Left renal cortex interstitium (tissue), 4 donors: Measurements from ENCODE around the gene PPP6R2. TPM values are rescaled to one million over a fixed set of nuclear protein-coding genes. Genes with fewer than 3 reads are reported as not detected.
"Not testable (repeated sequence)": the region's sequence is repeated elsewhere in the genome, so short reads cannot be mapped to it uniquely, and the experiment has no call there.

Source experiments
- DNase-seq, 4 donors: peaks; one replicate each; pipeline ENCODE4 v3.0.0-alpha.2; 2013; ENCODE audit warnings: low read depth in 4 of 4, low spot score in 2 of 4, missing footprints in 1 of 4
- polyA plus RNA-seq, 4 donors: library from polyadenylated mRNA; unstranded; fragments of 120-200 nt; gene quantifications; one replicate each; pipeline ENCODE4 v1.2.1, GENCODE V29; 2013; ENCODE audit not compliant: insufficient read length in 4 of 4

The PPP6R2 gene
- polyA plus RNA-seq, 4 donors: 33.0 to 61.1 (median 46.3) TPM

DNA sequence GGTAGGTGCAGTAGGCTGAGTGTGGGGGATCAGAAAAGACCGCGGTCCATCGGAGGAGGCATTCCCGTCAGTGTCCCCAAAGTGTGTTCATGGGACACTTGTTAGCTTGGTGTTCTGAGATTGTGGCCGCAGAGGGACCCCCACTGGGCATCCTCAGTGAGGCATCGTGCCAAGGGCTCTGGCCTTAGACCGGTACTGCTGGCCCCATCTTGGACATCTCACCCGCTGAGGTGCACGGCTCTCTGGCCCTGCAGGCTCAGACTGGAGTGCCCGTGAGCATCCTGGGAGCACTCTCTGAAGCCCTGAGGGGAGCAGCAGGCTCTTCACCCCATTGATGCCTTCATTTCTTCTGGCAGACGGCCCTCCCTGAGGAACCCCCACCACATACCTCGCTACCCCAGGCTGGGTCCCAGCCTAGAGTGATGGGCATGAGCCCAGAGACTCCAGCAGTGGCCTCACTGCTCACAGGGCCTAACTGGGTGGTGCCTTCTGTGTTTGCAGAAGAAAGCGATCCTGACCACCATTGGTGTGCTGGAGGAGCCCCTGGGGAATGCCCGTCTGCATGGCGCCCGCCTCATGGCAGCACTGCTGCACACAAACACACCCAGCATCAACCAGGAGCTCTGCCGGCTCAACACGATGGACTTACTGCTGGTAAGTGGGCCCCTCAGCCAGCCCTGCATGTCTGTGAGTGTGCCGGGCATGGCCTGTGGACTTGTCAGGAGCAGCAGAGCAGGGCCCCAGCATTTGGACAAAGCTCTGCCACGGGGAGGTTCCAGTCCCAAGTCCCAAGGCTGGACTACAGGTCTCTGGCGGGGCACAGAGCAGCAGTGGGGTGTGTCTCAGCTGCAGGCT lies 80.1 kb downstream of the PPP6R2 start:
- DNase-seq: no peak

DNA sequence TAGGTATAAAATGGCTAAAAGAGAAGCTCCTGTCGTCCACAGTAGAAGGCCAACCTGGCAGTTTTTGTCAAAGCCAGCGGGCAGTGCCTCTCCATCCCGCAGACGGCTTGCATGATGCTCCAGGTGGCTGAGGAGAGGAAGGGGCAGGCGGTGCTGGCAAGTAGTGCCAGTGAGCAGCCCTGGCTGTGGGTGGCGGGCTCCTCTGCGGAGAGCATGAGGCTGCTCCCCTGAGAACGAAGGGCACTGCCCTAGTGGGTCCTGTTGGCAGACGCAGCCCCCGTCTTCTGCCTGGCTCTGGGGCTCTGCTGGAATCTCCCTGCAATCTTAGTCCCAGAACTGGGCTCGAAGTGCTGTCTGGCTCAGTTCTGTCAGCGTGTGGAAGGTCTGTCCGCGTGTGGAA lies 80.8 kb downstream of the PPP6R2 start:
- DNase-seq: no peak

DNA sequence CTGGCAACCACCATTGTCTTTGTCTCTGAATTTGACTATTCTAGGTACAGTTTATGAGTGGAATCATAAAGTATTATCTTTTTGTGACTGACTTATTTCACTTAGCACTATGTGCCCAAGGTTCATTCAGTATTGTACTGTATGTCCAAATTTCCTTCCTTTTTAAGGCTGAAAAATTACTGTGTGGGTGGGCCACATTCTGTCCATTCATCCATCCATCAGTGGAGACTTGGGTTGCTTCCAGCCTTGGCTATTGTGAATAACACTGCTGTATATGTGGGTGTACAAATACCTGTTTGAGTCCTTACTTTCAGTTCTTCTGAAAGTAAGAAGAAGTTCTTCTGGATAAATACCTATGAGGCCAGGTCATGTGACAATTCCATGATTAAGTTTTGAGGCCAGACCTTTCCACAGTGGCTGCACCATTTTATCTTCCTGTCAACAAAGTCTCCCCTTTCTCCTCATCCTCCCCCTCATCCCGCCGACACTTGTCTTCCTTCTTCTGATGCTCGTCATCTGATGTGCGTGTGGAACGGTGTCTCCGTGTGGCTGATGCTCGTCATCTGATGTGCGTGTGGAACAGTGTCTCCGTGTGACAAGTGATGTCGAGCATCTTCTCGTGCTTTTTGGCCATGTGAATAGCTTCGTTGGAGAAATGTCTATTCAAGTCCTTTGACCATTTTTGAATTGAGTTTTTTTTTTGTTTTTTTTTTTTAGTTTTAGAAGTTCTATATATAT lies 82.2 kb downstream of the PPP6R2 start:
- no peak for DNase-seq

DNA sequence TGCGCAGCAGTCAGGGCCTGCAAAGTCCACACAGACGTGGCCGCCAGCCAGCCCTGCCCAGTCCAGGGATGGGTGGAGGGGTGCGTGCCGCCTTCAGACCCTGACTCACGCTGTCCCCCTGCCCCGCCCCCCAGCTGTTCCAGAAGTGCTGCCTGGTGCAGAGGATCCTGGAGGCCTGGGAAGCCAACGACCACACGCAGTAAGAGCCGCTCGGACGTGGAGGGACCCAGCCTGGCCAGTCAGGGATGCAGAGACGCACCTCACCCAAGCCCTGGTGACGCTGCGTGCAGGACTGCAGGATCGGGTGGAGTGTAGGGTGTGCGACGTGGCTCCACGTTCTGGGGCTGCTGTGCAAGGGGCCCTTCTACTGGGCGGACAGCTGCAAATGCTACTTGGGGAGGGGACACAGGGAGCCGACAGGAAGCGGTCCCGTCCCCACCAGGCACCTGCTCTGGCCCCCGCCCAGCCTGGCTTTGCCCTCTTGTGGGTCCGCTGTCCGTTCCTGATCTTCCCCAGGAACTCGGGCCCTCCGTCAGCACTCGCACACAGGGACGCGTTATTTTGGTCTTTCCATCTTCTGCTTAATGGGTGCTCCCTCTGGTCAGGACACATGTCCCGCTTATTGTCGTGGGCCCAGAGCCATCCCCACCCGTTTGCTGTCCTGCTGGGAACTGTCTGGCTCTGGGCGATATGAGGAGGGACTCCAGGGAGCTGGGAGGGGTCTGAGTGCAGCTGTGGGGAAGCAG lies 89.2 kb downstream of the PPP6R2 start:
- no peak for DNase-seq

DNA sequence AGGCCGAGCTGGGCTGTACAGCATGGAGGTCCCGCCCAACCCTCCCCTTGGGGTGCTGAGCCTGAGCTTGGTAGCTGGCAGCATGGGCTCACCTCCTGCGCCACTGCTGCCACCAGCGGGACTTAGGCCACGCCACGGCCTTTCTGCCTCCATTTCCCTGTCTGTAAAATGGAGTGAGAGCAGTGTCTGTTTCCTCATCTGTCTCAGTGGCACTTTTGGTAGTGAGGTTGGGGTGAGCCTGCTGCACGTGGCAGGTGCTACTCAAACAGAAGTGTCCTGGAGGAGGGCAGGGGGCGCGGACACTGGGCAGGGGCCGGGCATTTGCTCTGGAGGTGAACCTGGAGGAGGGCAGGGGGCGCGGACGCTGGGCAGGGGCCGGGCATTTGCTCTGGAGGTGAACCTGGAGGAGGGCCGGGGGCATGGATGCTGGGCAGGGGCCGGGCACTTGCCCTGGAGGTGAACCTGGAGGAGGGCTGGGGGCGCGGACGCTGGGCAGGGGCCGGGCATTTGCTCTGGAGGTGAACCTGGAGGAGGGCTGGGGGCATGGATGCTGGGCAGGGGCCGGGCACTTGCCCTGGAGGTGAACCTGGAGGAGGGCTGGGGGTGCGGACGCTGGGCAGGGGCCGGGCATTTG lies 89.9 kb downstream of the PPP6R2 start:
- DNase-seq: not testable (repeated sequence)

DNA sequence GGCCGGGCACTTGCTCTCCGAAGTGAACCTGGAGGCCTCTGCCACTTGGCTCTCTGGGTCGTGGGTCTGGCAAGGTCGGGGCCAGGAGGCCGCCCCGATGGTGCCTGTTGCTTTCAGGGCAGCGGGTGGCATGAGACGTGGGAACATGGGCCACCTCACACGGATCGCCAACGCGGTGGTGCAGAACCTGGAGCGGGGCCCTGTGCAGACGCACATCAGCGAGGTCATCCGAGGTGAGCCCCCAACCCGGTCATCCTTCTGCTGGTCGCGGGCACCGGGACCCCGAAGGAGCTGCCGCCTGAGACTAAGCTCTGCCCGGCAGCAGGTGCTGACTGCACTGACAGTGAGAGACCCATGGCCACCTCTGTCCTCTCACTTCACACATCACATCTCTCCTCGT lies 91.7 kb downstream of the PPP6R2 start:
- DNase-seq: no peak

DNA sequence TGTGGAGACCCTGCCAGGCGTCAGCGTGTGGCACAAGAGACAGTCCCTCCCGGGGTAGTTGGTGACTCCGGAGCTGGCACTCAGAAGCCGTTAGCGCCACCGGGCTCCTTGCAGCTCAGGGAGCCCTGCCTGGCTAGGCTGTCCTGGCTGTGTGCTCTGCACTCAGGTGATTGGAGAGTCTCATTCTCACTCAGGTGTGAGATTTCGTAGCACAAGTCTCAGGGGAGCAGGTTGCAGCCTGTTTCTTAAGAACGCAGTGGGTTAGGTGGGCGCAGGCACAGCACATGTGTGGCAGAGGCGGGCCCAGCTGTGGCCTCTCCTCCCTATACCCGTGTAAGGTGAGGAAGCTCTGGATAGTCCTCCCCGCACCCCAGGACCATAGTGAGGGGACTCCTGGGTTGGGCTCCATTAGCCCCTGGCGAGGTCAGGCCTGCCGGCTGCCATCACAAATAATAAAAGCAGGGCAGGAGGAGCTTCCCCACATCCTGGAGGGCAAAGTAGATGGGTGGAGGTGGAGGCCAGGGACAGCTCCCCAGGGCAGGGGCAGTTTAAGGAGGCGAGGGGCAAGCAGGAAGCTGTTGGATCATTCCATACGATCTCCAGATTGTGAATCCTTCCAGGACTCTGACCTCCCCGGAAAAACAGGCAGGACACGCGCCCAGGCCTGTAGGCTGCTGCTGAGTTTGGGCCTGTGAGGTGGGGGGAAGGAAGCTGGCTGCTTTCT lies 92.3 kb downstream of the PPP6R2 start:
- DNase-seq: no peak

DNA sequence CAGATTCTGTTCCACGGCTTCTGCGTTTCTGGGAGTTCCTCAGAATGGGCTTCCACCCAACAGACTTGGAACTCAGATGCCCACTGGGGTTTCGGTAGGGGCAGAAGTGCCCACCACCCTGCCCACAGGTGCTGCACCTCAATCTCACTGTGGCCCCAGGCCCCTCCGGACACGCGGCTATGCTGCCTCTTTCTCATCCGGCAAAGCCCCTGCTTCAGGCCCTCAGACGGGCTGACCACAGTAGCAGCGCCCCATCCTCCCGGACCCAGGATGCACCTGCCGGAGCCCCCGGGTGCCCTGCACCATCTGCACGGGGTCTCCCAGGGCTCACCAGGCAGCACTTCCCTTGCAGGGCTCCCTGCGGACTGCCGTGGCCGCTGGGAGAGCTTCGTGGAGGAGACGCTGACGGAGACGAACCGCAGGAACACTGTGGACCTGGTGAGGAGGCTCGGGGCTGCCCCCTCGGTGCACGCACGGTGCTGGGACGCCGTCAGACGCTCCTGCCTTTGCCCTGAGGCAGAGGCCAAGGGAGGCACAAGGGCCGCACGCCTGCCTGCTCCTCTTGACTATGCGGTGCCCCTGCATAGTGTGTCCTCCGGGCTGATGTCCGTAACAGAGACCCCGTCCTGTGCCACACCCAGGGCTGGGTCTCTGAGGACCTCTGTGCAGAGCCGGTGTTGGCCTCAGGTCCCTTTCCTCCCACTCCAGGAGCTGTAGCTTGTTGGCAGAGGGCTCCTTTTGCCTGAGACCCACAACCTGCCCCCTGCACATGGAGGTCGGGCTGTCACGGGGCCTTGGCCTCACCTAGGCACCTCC lies 93.1 kb downstream of the PPP6R2 start:
- DNase-seq: no peak

DNA sequence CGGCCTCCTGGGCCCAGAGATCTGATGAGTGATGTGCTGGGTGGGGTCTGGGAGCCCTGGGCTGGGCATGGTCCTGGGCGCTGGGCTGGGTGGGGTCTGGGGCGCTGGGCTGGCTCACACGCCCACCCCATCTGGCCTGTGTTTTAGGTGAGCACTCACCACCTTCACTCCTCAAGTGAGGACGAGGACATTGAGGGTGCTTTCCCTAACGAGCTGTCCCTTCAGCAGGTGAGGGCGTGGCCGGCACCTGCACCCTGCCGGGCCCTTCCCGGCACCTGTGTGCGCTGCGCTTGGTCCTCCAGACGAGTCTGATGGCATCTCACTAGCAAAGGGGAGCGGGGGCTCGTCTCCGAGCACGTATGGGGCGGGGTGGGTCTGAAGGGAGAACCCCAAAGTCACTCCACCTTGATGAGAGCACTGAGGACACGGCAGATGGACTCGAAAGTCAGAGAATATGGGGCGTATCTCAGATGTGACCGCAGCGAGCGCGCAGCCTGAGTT lies 93.8 kb downstream of the PPP6R2 start:
- no peak for DNase-seq

DNA sequence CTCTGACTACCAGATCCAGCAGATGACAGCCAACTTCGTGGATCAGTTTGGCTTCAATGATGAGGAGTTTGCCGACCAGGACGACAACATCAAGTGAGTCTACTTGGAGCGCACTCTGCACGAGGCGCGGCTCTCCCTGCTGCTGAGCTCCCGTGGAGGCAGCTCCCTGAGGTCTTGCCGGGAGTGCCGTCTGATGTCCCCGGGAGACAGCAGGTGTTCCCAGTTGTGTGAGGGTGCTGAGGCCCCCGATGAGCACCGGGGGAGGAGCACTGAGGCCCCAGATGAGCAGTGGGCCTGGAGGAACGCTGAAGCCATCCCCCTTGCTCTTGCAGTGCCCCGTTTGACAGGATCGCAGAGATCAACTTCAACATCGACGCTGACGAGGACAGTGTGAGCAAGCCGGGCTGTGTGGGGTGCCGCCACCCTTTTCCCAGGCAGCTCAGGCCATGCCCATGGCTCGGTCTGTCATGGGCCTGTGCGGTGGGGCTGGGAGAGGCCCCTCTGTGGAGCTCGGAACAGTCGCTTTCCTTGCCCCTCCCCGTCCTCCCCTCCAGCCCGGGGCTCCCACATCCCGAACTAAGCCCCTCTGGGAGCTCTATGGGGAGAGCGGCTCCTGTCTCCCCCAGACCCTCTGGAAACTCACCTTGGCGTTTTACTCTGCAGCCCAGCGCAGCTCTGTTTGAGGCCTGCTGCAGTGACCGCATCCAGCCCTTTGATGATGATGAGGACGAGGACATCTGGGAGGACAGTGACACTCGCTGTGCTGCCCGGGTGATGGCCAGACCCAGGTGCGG lies 94.6 kb downstream of the PPP6R2 start:
- DNase-seq: no peak

DNA sequence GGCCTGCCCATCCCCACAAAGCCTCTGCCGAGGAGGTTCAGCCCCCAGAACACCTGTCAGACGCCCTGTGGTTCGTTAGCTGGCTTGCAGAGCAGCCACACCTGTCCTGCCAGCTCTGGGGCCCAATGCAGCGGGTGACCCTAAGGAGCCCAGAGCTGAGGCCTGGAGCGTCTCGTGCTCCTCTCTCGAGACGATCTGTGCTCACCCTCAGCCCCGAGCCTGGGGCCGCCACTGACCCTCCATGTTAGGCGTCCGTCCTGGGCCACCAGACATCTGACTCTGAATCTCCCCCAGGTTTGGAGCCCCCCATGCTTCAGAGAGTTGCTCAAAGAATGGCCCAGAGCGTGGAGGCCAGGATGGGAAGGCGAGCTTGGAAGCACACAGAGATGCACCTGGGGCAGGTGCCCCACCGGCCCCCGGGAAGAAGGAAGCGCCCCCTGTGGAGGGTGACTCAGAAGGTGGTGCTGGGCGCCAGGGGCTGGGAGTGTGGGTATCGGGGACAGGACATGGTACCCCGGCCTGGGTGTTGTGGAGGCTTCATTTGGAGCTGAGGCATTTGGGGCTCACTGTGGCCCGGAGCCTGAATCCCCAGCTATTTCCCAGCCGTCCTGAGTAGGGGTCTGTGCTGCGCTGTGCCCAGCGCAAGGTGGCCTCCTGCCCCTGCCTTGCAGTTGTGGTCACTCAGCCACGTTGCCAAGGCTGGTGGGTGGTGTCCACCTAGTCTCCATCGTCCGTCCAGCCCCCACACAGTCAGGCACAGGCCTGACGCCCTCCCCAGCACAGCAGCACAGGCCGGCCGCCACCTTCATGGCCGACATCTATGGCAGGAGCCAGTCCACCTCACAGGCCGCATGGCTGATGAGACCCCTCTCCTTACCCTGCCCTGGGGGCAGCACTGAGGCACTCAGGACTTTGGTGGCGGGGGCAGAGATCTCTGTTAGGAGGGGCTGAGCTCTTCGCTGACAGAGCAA lies 95.5 kb downstream of the PPP6R2 start:
- DNase-seq: no peak

DNA sequence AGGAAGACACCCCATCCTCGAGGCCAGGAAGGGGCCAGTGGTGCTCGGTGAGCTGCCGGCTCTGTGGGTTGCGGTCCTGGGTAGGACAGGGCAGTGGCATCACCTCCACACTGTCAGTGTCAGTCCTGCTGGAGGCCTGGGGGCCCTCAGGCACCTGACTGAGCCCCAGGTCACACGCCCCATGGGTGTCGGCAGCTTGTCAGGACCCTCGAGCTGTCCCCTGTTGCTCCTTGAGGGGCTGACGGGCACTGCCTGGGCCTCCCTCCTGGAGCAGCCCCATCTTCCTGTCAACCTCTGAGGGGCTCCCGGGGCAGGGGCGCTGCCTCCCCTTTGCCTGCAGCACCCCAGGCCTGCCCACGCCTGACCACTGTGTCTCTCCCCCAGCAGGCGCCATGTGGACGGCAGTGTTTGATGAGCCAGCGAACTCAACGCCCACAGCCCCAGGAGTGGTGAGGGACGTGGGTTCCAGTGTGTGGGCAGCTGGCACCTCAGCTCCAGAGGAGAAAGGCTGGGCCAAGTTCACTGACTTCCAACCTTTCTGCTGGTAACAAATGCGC lies 96.3 kb downstream of the PPP6R2 start:
- DNase-seq: no peak

DNA sequence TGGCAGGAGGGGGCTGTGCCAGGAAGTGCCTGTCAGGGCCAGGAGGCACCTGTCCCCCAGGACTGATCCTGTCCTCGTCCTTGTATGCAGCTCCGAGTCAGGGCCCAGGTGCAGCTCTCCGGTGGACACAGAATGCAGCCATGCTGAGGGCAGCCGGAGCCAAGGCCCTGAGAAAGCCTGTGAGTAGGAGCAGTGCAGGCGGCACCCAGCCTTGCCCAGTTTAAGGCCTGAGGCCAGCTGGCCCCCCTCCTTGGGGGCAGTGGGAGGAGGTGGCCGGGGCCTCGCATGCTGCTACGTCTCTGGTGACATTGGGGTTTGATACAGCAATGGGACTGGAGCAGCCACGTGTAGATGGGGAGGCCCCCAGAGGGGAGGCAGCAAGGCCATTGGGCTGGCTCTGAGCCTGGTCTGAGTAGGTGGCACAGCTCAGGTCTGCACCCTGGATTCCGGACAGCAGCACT lies 96.8 kb downstream of the PPP6R2 start:
- DNase-seq: no peak

DNA sequence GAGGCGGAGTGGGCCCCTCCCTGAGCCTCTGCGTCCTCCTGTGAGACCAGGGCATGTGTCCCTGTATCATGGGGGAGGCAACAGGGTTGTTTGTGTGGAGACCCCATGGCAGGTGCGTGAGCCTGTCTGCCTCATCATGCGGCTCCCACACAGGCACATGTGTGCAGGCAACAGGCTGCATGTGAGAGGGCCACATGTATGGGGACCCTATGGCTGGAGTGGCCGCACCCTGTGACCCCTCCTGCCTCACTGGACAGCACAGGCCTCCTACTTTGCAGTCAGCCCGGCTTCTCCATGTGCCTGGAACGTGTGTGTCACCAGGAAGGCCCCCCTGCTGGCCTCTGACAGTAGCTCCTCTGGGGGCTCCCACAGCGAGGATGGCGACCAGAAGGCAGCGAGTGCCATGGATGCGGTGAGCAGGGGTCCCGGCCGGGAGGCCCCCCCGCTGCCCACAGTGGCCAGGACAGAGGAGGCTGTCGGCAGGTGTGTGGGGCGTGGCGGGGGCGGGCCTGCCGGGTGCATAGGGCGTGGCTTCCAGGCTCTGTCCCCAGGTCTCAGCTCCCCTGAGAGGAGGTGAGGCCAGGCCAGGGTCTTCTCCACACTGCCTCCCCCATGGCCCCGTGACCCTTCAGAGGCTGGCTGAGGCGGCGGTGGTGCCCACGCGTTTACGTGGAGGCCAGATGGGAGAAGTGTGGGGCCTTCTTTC lies 97.6 kb downstream of the PPP6R2 start:
- no peak for DNase-seq

DNA sequence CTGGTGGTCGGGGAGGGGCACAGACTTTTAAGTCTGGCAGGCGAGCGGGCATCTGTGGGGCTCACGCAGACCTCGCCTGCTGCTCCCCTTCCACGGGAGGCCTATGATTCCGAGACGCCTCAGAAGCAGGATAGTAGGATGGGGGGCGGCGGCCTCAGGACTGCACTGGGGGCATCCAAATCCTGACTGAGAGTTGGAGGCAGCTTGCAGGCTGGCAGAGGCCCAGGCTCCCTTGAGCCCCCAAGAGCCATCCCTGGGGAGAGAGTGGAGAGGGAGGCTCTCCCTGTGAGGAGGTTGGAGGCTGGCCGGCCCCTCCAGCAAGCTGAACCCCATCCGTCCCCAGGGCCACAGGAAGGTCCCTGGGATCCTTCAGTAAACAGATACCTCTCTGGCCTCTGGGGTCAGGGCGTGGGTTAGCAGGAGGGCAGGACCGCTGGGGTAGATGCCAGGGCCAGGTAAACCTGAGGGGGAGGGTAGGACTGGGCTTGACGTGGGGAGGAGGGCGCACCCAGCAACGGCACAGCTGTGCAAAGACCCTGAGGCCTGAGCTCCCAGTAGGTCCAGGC lies 98.4 kb downstream of the PPP6R2 start:
- DNase-seq: no peak

DNA sequence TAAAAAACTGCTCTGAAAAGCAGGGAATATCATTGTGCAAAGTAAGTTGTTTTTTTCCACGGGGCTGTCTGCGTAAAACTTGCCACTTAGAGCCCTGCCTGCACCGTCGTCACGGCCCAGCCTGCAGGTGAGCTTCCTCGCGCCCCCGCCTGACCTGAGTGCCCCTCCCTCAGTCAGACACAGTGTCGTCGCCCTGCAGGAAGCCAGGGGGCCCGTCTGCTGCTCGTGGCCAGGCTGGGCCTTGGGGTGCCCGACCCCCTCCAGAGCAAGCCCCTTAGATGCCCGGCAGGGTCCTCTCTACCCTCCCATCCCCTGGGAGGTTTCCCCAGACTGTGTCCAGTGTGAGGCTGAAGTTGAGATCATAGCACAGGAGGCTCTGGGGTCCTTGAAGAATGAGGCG lies 100.1 kb downstream of the PPP6R2 start:
- DNase-seq: no peak
